GM19025 (cell line): ENCODE data around the gene TYROBP.
"Not testable (repeated sequence)": the region's sequence is repeated elsewhere in the genome, so short reads cannot be mapped to it uniquely, and the experiment has no call there.

ENCODE experiments used
- ATAC-seq: cut with Tn5 transposase; IDR thresholded peaks from one replicate; pipeline ENCODE4 v1.9.1; 2021; ENCODE audit warnings: mild to moderate bottlenecking, low read depth, moderate library complexity; ENCODE audit not compliant: unreplicated experiment

Gene TYROBP

GRCh38 chr19:35908010-35908441 is at the start of gene TYROBP:
TYROBP (minus strand) TSS chr19:35908295; CDS start chr19:35908228, 67 bp downstream.
- no peak for ATAC-seq

- not testable (repeated sequence) for ATAC-seq
Observed at GRCh38 chr19:35957411-35957810, 49.3 kb upstream of the TYROBP start.

GRCh38 chr19:35955881-35956634 is 48.0 kb upstream of the TYROBP start:
- ATAC-seq: no peak

GRCh38 chr19:35949131-35949530 is 41.0 kb upstream of the TYROBP start:
- ATAC-seq: no peak

- no peak for ATAC-seq
Observed at GRCh38 chr19:35946203-35946602, 38.1 kb upstream of the TYROBP start.

GRCh38 chr19:35945121-35945790 is 37.2 kb upstream of the TYROBP start:
- no peak for ATAC-seq

GRCh38 chr19:35944556-35944955 is 36.5 kb upstream of the TYROBP start:
- no peak for ATAC-seq

- ATAC-seq: no peak
Observed at GRCh38 chr19:35943321-35944301, 35.5 kb upstream of the TYROBP start.

- no peak for ATAC-seq
Observed at GRCh38 chr19:35942235-35942634, 34.1 kb upstream of the TYROBP start.

- ATAC-seq: no peak
Observed at GRCh38 chr19:35940839-35941238, 32.7 kb upstream of the TYROBP start.

- no peak for ATAC-seq
Observed at GRCh38 chr19:35940078-35940775, 32.1 kb upstream of the TYROBP start.

GRCh38 chr19:35939307-35940077 is 31.4 kb upstream of the TYROBP start:
- ATAC-seq: no peak

GRCh38 chr19:35938282-35939224 is 30.5 kb upstream of the TYROBP start:
- ATAC-seq: no peak

GRCh38 chr19:35937345-35938281 is 29.5 kb upstream of the TYROBP start:
- ATAC-seq: no peak

- no peak for ATAC-seq
Observed at GRCh38 chr19:35936738-35937268, 28.7 kb upstream of the TYROBP start.

- no peak for ATAC-seq
Observed at GRCh38 chr19:35935911-35936737, 28.0 kb upstream of the TYROBP start, which contains the start of gene LRFN3. LRFN3 (plus strand) TSS chr19:35936374; CDS start chr19:35939426, 3,052 bp downstream.
